Karpas-422 (cell line): ENCODE results near the gene KCTD13. TPM values are rescaled to one million over a fixed set of nuclear protein-coding genes. Genes with fewer than 3 reads are reported as not detected.
A peak's percentile ranks its signal among the peaks of the same experiment; 100 is the strongest.

ENCODE experiments used
- DNase-seq: peaks from one replicate; pipeline ENCODE4 v3.0.0-alpha.2; 2015
- H2AFZ ChIP-seq: fragments of 200-600 bp; sonication (generic); 2 replicates; pipeline ENCODE4 v1.6.1; 2014; ENCODE audit warnings: antibody characterized with exemption, low read length, mixed read lengths
- H3K27ac ChIP-seq: fragments of 200-600 bp; sonication (generic); 2 replicates; pipeline ENCODE4 v1.5.1; 2014; ENCODE audit warnings: mild to moderate bottlenecking, low read length, moderate library complexity
- H3K27me3 ChIP-seq: fragments of 200-600 bp; sonication (generic); 2 replicates; pipeline ENCODE4 v1.6.1; 2014; ENCODE audit warnings: low read length, mixed read lengths
- H3K36me3 ChIP-seq: fragments of 200-600 bp; sonication (generic); 2 replicates; pipeline ENCODE4 v1.6.1; 2014; ENCODE audit warnings: low read length, mixed read lengths; ENCODE audit not compliant: insufficient read depth
- H3K4me1 ChIP-seq: fragments of 200-600 bp; sonication (generic); 2 replicates; pipeline ENCODE4 v1.6.1; 2014; ENCODE audit warnings: mild to moderate bottlenecking, low read length, mixed read lengths
- H3K4me2 ChIP-seq: fragments of 200-600 bp; sonication (generic); 2 replicates; pipeline ENCODE4 v1.6.1; 2014; ENCODE audit warnings: low read length, low read depth, mild to moderate bottlenecking; ENCODE audit not compliant: poor library complexity, severe bottlenecking
- H3K4me3 ChIP-seq: fragments of 200-600 bp; sonication (generic); 2 replicates; pipeline ENCODE4 v1.5.1; 2014; ENCODE audit warnings: mild to moderate bottlenecking, antibody characterized with exemption, low read length, mixed read lengths
- H3K79me2 ChIP-seq: fragments of 200-600 bp; sonication (generic); 2 replicates; pipeline ENCODE4 v1.6.1; 2014; ENCODE audit warnings: mild to moderate bottlenecking, low read length, mixed read lengths
- H3K9ac ChIP-seq: fragments of 200-600 bp; sonication (generic); 2 replicates; pipeline ENCODE4 v1.6.0; 2014; ENCODE audit warnings: low read length
- H3K9me2 ChIP-seq: fragments of 200-600 bp; sonication (generic), shearing (Covaris generic); replicated peaks from 2 replicates; pipeline ENCODE4 v1.6.0; 2014; ENCODE audit warnings: mild to moderate bottlenecking, low read length, moderate library complexity; ENCODE audit not compliant: insufficient read depth
- H3K9me3 ChIP-seq: fragments of 300-700, 200-600 bp; sonication (generic); 2 replicates; pipeline ENCODE4 v1.6.1; 2014; ENCODE audit warnings: low read length, mixed read lengths
- H4K20me1 ChIP-seq: fragments of 200-600 bp; sonication (generic); 2 replicates; pipeline ENCODE4 v1.6.1; 2014; ENCODE audit warnings: mild to moderate bottlenecking, antibody characterized with exemption, low read length, low read depth; ENCODE audit not compliant: insufficient read depth
- total RNA-seq: library from RNA; depleted of rRNA; stranded (reverse); fragments of >200 nt; shearing (Covaris generic); gene quantifications from 2 replicates; pipeline ENCODE4 v1.2.3, GENCODE V29; 2014; ENCODE audit warnings: low replicate concordance; rRNA removed

Gene KCTD13
- 14.2 and 52.9 TPM in 2 replicates for total RNA-seq

GRCh38 chr16:29925781-29926710, at the start of gene KCTD13:
KCTD13 (minus strand) TSS chr16:29926226; CDS start chr16:29926033, 193 bp downstream.
- Histone ChIP-seq H3K4me2 (peak within 1 kb of the TSS; percentile 99), H3K9me2 (no peaks in the 10 kb centered on the region), H3K36me3 (peaks cover 7% of the 10 kb centered on the region; the same call in 1 of the 2 replicates), H3K9me3 (no peaks in the 10 kb centered on the region), H3K27me3 (no peaks in the 10 kb centered on the region), H4K20me1 (peaks cover 4% of the 10 kb centered on the region; the same call in 1 of the 2 replicates), H3K4me3 (peak within 1 kb of the TSS; percentile 83), H3K9ac (peak within 1 kb of the TSS; percentile 77), H3K27ac (peak within 1 kb of the TSS; percentile 8; the same call in 1 of the 2 replicates), H3K79me2 (peaks cover 32% of the 10 kb centered on the region), H2AFZ (peak within 1 kb of the TSS; percentile 77; the same call in 1 of the 2 replicates), H3K4me1 (peaks cover 21% of the 10 kb centered on the region)
- DNase-seq = peak; percentile 92

GRCh38 chr16:29975134-29975538, 49.1 kb upstream of the KCTD13 start:
- 0 out of 2 replicates have a peak overlapping the region, but pooled peaks have one; percentile 4 for H3K27ac ChIP-seq
- DNase-seq = no peak
- H3K9me3 ChIP-seq = no peaks in the 10 kb centered on the region
- H3K27me3 ChIP-seq = no peaks in the 10 kb centered on the region
- peaks cover 20% of the 10 kb centered on the region for H3K36me3 ChIP-seq
- peaks cover 45% of the 10 kb centered on the region for H3K79me2 ChIP-seq
- H3K9ac ChIP-seq = peak overlapping the region; percentile 79
- H3K4me2 ChIP-seq = peak overlapping the region; percentile 85
- H2AFZ ChIP-seq = no peak overlapping the region
- no peaks in the 10 kb centered on the region for H3K9me2 ChIP-seq
- peak overlapping the region; percentile 89 for H3K4me3 ChIP-seq
- peaks cover 22% of the 10 kb centered on the region; the same call in 1 of the 2 replicates for H4K20me1 ChIP-seq
- H3K4me1 ChIP-seq = peaks cover 25% of the 10 kb centered on the region

DNA sequence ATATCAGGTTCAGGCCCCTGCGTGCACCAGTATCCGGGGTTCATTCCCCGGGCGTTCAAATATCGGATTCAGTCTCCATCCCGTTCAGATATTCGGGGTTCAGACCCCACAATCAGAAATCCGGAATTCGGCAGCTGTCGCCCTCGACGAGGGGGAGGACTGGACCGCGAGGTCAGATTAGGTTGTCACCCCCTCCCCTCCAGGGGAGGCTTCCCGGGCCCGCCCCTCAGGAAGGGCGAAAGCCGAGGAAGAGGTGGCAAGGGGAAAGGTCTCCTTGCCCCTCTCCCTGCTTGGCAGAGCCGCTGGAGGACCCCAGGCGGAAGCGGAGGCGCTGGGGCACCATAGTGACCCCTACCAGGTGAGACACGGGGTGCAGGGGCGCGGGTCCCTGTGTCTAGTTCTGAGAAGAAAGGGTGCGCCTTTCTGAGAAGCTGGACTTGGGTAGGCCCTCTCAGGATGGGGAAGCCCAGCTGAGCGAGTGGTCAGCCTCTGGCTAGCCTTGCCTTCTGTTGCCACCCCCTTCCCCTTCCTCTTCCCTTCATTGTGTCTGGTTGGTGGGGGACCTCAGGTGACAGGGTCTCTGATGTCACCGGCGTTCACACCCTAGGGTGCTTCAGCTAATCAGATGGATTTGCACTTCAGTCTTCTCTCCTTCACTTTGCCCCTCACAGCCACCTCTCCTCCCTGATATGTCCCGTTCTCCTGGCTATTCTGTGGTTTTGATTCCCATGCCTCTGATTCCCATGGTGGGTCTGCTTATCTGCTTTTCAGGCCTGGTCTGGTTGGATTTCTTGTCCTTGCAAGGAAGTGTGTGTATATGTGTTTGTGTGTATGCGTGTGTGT, 48.5 kb upstream of the KCTD13 start:
- H3K9me3 ChIP-seq = no peaks in the 10 kb centered on the region
- peaks cover 45% of the 10 kb centered on the region for H3K79me2 ChIP-seq
- DNase-seq = peak; percentile 69
- H3K27ac ChIP-seq = peak overlapping the region; percentile 35
- peaks cover 25% of the 10 kb centered on the region for H3K4me1 ChIP-seq
- no peaks in the 10 kb centered on the region for H3K27me3 ChIP-seq
- H3K36me3 ChIP-seq = peaks cover 15% of the 10 kb centered on the region
- H3K4me2 ChIP-seq = peak overlapping the region; percentile 85
- H4K20me1 ChIP-seq = peaks cover 22% of the 10 kb centered on the region; the same call in 1 of the 2 replicates
- peak overlapping the region; percentile 89 for H3K4me3 ChIP-seq
- H3K9ac ChIP-seq = peak overlapping the region; percentile 79
- no peak overlapping the region for H2AFZ ChIP-seq
- no peaks in the 10 kb centered on the region for H3K9me2 ChIP-seq

- Histone ChIP-seq H3K9me2 (no peaks in the 10 kb centered on the region), H4K20me1 (peaks cover 22% of the 10 kb centered on the region; the same call in 1 of the 2 replicates), H3K27me3 (no peaks in the 10 kb centered on the region), H3K9ac (peak within 1 kb of the TSS; percentile 79), H3K9me3 (no peaks in the 10 kb centered on the region), H3K36me3 (peaks cover 10% of the 10 kb centered on the region), H3K4me3 (peak within 1 kb of the TSS; percentile 89), H3K27ac (peak within 1 kb of the TSS; percentile 35), H3K4me2 (peak within 1 kb of the TSS; percentile 85), H3K79me2 (peaks cover 45% of the 10 kb centered on the region), H2AFZ (no peak within 1 kb of the TSS), H3K4me1 (peaks cover 25% of the 10 kb centered on the region)
- peak; percentile 99 for DNase-seq
Observed at GRCh38 chr16:29973384-29974246, 47.6 kb upstream of the KCTD13 start, which contains the start of gene TAOK2. TAOK2 (plus strand) TSS chr16:29973868; CDS start chr16:29977773, 3,905 bp downstream.

DNA sequence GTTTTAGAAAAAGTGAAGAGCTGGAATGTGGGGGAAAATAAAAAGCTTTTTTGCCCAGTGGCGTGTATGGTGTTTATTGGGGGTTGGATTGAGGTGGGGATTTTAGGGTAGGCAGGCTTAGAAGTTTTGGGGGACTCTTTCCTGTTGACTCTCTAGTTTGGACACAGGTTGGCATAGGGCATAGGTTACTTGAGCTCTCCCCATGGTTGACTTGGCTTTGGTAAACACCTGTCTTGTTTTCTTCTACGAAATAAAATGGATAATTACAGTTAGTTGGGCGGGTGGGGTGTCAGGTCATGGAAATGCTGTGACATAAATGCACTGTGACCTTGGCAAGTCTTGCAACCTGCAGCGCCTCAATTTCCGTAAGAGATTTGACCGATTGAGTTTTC, 47.0 kb upstream of the KCTD13 start:
- Histone ChIP-seq H3K4me1 (peaks cover 25% of the 10 kb centered on the region), H3K9me2 (no peaks in the 10 kb centered on the region), H3K4me2 (no peak overlapping the region), H3K79me2 (peaks cover 42% of the 10 kb centered on the region), H3K9ac (no peak overlapping the region), H3K36me3 (peaks cover 13% of the 10 kb centered on the region), H2AFZ (no peak overlapping the region), H4K20me1 (peaks cover 22% of the 10 kb centered on the region; the same call in 1 of the 2 replicates), H3K27ac (no peak overlapping the region), H3K27me3 (no peaks in the 10 kb centered on the region), H3K9me3 (no peaks in the 10 kb centered on the region), H3K4me3 (no peak overlapping the region)
- DNase-seq = no peak

DNA sequence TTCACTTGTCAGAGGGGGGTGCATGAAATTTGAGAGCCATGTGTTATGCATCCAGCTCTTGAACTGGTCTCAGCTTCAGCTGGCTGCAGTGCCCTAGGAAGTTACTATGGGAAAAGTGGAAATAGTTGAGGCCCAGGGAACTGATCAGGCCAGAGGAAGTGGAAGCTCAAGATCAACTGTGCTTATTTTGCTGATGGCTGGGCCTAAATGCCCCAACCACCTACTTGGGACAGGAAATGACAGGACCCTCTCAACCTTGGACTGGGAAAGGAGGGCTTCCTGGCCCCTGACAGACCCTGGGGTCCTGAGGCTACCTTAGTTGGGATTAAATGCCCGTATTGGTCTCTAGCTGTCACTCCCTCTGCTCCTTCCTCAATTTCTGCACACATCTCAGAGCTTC, 46.5 kb upstream of the KCTD13 start:
- DNase-seq = no peak
- no peak overlapping the region for H3K9ac ChIP-seq

GRCh38 chr16:29971304-29971703, 45.3 kb upstream of the KCTD13 start:
- Histone ChIP-seq H2AFZ (no peak overlapping the region), H3K27me3 (no peaks in the 10 kb centered on the region), H3K36me3 (peaks cover 16% of the 10 kb centered on the region; the same call in 1 of the 2 replicates), H3K9ac (no peak overlapping the region), H3K4me2 (no peak overlapping the region), H3K27ac (no peak overlapping the region), H3K4me3 (no peak overlapping the region), H3K9me2 (no peaks in the 10 kb centered on the region), H4K20me1 (peaks cover 16% of the 10 kb centered on the region; the same call in 1 of the 2 replicates), H3K9me3 (no peaks in the 10 kb centered on the region), H3K4me1 (peaks cover 16% of the 10 kb centered on the region), H3K79me2 (peaks cover 26% of the 10 kb centered on the region)
- no peak for DNase-seq

More for the DNA sequence above, 46.5 kb upstream of the KCTD13 start:
- H3K4me3 ChIP-seq = no peak overlapping the region
- no peaks in the 10 kb centered on the region for H3K27me3 ChIP-seq
- H3K27ac ChIP-seq = no peak overlapping the region
- H3K79me2 ChIP-seq = peaks cover 38% of the 10 kb centered on the region
- peaks cover 13% of the 10 kb centered on the region; the same call in 1 of the 2 replicates for H3K36me3 ChIP-seq
- H3K4me1 ChIP-seq = peaks cover 25% of the 10 kb centered on the region
- no peaks in the 10 kb centered on the region for H3K9me2 ChIP-seq
- H4K20me1 ChIP-seq = peaks cover 22% of the 10 kb centered on the region; the same call in 1 of the 2 replicates
- no peak overlapping the region for H2AFZ ChIP-seq
- H3K4me2 ChIP-seq = no peak overlapping the region
- no peaks in the 10 kb centered on the region for H3K9me3 ChIP-seq
